Keratinocyte (primary cell): ENCODE measurements around the gene CRX.

ENCODE experiments used
- CTCF ChIP-seq, 3 experiments: IDR thresholded peaks in 1 of 3; conservative IDR thresholded peaks in 1 of 3; optimal IDR thresholded peaks in 1 of 3; 2 replicates in 2 of 3; 3 replicates in 1 of 3; pipeline versions ENCODE3 to v1.5.1; 2011; ENCODE audit warnings: low read length in 3 of 3, mild to moderate bottlenecking in 3 of 3, moderate library complexity in 2 of 3, control low read depth in 1 of 3, inconsistent platforms in 1 of 3; ENCODE audit not compliant: insufficient read depth in 2 of 3; ENCODE audit errors: extremely low read depth in 1 of 3
- EZH2 ChIP-seq: IDR thresholded peaks from one replicate; pipeline ENCODE4 v1.6.1; 2012; ENCODE audit warnings: inconsistent platforms, mild to moderate bottlenecking, low read length, moderate library complexity

GRCh38 chr19:47885067-47885463, 63.3 kb downstream of the CRX start:
- TF ChIP-seq EZH2 (no peak), CTCF (optimal IDR thresholded peaks at IDR 0.05 in 1 of 3, IDR thresholded peaks at IDR 0.05 in 1 of 3, conservative IDR thresholded peaks at IDR 0.05 in 1 of 3; ENCODE audit: extremely low read depth in 1 of 3, insufficient read depth in 2 of 3, low read length in 3 of 3) (no peak)
